ENCODE results near the gene MOSPD3.
A peak's percentile ranks its signal among the peaks of the same experiment; 100 is the strongest.
"Not testable (repeated sequence)": the region's sequence is repeated elsewhere in the genome, so short reads cannot be mapped to it uniquely, and the experiment has no call there.

The MOSPD3 gene

DNA sequence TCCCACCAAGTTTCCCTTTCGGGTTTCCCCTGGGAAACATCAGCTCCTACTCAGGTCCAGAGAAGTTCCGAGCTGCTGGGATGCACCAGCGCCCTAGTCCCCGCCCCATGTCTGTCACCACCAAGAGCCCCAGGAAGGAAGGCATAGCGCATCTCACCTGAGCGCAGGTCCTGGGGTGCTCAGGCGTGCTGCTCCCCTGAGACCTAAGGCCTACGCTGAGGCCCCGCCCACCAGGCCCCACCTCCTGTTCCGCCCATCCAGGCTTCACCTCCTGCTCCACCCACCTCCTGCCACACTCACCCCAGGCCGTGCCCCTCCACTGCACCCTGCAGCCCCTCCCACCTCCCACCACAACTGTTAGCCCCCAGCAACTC, 30.2 kb downstream of the MOSPD3 start:
- peak; percentile 89 for DNase-seq (ENCODE audit: low spot score)
- in situ Hi-C loops (cut with MboI; ENCODE audit: low sequenced_read_pairs, unreplicated experiment): no loop called here
- TF ChIP-seq, protein P1, sequence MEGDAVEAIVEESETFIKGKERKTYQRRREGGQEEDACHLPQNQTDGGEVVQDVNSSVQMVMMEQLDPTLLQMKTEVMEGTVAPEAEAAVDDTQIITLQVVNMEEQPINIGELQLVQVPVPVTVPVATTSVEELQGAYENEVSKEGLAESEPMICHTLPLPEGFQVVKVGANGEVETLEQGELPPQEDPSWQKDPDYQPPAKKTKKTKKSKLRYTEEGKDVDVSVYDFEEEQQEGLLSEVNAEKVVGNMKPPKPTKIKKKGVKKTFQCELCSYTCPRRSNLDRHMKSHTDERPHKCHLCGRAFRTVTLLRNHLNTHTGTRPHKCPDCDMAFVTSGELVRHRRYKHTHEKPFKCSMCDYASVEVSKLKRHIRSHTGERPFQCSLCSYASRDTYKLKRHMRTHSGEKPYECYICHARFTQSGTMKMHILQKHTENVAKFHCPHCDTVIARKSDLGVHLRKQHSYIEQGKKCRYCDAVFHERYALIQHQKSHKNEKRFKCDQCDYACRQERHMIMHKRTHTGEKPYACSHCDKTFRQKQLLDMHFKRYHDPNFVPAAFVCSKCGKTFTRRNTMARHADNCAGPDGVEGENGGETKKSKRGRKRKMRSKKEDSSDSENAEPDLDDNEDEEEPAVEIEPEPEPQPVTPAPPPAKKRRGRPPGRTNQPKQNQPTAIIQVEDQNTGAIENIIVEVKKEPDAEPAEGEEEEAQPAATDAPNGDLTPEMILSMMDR (IDR thresholded peaks at IDR 0.05; ENCODE audit: borderline replicate concordance, control extremely low read depth, extremely low read depth, insufficient read depth, missing control alignments): no peak

DNA sequence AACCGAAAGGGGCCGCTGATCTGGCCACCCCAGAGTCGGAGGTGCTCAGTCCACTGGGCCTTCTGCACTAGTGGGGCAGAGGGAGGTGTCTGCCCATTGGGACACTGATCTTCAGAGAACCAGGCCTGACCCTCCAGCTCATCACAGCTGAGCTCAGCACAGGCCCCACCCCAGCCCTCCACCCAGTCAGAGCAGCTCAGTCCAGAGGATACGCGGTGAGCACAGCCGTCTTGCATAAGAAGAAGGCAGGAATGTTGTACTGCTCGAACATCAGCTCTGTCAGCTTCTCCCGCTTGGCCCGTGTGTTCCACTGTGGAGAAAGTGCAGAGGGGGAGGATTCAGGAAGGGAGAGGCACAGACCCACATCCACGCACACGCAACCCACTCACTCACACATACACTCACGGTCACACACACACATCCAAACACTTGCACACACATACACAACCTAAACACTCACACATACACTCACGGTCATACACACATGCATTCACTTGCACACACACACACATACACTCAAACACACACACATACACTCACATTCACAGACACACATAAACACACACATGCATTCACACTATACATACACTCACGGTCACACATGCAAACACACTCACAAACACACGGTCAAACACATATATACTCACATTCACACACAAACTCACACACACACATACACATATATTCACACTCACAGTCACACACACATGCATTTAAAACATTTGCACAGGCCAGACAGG, 37.7 kb downstream of the MOSPD3 start:
- in situ Hi-C loops (cut with MboI; ENCODE audit: low sequenced_read_pairs, unreplicated experiment): no loop called here
- TF ChIP-seq, protein P1 (IDR thresholded peaks at IDR 0.05; ENCODE audit: borderline replicate concordance, control extremely low read depth, extremely low read depth, insufficient read depth, missing control alignments): no peak
- DNase-seq (ENCODE audit: low spot score): no peak

DNA sequence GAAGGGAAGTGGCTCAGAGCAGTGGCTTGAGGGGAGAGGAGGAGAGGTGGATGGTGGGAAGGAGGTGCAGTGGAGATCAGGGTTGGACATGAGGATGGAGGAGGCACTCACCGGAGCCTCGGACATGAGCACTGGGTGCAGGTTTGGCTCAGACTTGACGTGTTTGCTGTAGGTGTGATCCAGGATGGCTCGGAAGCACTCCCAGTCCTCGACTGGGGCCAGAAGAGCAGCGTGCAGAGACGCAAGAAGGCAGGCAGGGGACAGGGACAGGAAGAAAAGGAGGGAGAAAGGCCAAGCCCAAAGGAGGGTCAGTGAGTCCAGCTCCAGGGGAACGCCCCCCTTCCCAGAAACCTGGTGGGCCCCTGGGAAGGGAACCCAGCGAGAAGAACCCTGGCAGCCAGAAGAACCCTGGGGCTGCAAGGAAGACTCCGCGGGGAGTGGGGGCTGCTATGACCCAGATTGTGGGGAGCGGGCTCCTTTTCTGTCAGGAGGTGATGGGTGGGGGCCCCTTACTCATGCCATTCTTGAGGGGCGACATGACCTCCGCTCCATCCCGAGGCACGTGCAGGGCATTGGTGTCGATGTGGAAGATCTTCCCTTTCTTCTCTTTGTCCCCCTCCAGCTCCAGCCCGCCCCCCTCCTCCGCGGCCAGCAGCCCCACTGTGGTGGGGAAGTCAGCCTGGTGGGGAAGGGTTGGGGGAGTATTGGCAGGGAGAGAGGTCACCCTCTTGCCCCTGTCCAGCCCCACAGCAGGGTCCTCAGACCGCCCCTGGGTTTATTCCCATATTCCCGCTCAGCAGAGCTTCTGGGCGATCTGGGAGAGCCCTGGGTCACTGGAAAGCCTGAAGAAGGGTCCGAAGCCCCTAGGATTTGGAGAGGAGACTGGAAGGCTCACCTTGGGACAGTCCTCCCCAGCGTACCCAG, 42.8 kb downstream of the MOSPD3 start:
- in situ Hi-C loops (cut with MboI; ENCODE audit: low sequenced_read_pairs, unreplicated experiment): no loop called here

DNA sequence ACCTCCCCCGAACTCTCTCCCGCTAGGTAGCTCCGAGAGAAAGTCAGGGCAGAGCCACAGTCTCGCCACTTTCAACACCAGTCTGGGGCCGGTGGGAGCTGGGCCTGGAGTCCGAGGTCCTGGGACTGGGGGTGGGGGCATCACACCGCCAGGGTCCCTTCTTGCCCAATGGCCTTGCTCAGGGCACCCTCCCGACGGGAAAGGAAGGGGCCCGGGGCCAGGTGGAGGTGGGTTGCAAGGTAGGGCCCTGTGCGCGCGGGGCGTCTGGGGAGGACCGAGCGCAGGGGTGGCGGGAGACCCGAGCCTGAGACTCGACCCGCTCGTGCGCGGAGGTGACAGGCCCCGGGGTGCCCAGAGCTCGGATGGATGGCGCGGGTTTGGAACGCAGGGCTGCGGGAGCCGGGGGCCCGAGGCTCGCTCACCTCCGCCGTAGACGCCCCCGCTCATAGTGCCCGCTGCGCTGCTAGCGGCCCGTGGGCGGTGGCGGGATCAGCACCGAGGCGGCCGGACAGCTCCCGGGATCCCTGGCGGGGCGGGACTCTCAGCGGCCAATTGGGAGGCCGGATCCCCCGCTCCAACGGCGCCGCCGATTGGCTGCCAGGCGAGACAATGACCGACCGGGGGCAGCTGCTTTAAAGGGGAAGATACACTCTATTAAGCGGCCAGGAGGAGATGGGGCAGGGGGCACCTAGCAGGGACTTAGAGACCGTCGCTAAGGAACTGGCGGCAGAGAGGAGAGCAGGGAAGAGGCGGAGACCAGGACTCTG, 43.8 kb downstream of the MOSPD3 start, which contains the start of gene ACTL6B:
TSS of gene ACTL6B (minus strand) at position 541 of the 767 bp plus-strand sequence. CDS start at position 447, 94 bp downstream.
- in situ Hi-C loops (cut with MboI; ENCODE audit: low sequenced_read_pairs, unreplicated experiment): no loop called here
- TF ChIP-seq, protein P1 (IDR thresholded peaks at IDR 0.05; ENCODE audit: borderline replicate concordance, control extremely low read depth, extremely low read depth, insufficient read depth, missing control alignments): no peak
- DNase-seq (ENCODE audit: low spot score): peak; percentile 74

More for the DNA sequence above, 42.8 kb downstream of the MOSPD3 start:
- DNase-seq (ENCODE audit: low spot score): peak; percentile 39
- TF ChIP-seq, protein P1 (IDR thresholded peaks at IDR 0.05; ENCODE audit: borderline replicate concordance, control extremely low read depth, extremely low read depth, insufficient read depth, missing control alignments): no peak

DNA sequence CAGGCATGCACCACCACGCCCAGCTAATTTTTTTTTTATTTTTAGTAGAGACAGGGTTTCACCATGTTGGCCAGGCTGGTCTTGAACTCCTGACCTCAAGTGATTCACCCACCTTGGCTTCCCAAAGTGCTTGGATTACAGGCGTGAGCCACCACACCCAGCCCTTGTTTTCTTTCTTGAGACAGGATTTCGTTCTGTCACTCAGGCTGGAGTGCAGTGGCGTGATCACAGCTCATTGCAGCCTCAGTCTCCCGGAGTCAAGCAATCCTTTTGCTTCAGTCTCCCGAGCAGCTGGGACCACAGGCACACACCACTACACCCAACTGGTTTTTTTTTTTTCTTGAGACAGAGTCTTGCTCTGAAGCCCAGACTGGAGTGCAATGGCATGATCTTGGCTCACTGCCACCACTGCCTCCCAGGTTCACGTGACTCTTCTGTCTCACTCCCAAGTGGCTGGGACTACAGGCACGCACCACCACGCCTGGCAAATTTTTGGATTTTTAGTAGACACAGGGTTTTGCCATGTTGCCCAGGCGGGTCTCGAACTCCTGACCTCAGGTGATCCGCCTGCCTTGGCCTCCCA, 49.9 kb downstream of the MOSPD3 start:
- in situ Hi-C loops (cut with MboI; ENCODE audit: low sequenced_read_pairs, unreplicated experiment); DNase-seq (ENCODE audit: low spot score): not testable (repeated sequence)
